Measurements from ENCODE around the gene CDK4. TPM values are rescaled to one million over a fixed set of nuclear protein-coding genes. Genes with fewer than 3 reads are reported as not detected.

Gene CDK4
- total RNA-seq, 3 donors from 2014 or later = 41.4 to 62.7 (median 60.2) TPM

GRCh38 chr12:57749061-57749460 lies 3.0 kb downstream of the CDK4 start:
- Histone ChIP-seq H3K4me3 (no peak overlapping the region), H3K9me3 (no peaks in the 10 kb centered on the region), H3K4me1 (ENCODE audit: low read depth) (peaks cover 29% of the 10 kb centered on the region), H3K36me3 (ENCODE audit: low read depth) (no peaks in the 10 kb centered on the region)
- ATAC-seq (no peak), DNase-seq (no peak)
- intact Hi-C loops (cut with DNase I, micrococcal nuclease) = no loop called here
- no peak for TF ChIP-seq CTCF (IDR thresholded peaks at IDR 0.05)

- Histone ChIP-seq H3K36me3 (ENCODE audit: low read depth) (no peaks in the 10 kb centered on the region), H3K9me3 (no peaks in the 10 kb centered on the region), H3K4me3 (no peak overlapping the region), H3K4me1 (ENCODE audit: low read depth) (peaks cover 8% of the 10 kb centered on the region)
- DNase-seq (no peak), ATAC-seq (no peak)
- TF ChIP-seq CTCF (IDR thresholded peaks at IDR 0.05) = no peak
- intact Hi-C loops (cut with DNase I, micrococcal nuclease) = no loop called here
Measured at GRCh38 chr12:57746025-57746424, 6.1 kb downstream of the CDK4 start.

- DNase-seq = peak in 1 of 3 donors; percentile 31
Measured at GRCh38 chr12:57745485-57745881, 6.6 kb downstream of the CDK4 start.

DNA sequence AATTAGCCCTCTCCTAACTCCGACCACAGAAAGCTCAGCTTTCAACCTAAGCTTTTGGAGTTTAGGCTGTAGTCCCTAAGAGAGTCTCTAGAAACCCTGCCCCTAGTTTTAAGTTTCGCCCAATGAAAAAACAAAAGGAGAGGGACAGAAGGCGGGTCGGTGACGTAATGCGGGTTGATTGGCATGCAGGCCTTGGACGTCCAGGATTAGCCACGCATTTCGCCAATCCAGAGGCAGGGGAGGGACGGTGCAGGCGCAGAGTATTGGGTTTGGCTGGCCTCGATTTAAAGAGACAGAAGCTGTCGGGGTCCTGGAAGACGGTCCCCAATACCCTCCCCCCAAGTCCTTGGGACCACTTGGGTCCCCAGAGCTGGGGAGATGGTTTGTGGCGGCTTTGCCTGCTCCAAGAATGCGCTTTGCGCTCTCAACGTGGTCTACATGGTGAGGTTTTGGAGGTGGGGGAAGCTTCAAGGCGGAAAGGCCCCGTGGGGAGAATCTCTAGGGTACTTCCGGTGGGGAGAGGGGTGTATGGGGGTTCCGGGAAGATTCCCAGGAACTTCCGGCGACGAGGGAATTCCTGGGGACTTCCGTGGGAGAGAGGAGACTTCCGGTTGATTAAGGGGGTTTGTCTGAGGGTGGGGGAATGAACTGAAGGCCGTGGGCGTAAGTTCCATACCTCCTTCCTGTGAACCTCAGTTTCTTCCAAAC lies 7.2 kb downstream of the CDK4 start, which contains the start of gene TSPAN31:
Gene TSPAN31, plus strand, starts transcription at position 263 of the 708 bp plus-strand sequence. Its CDS starts 116 bp downstream, at position 379.
- intact Hi-C loops (cut with DNase I, micrococcal nuclease) = no loop called here
- ATAC-seq (peak; percentile 91), DNase-seq (peak; percentile 94 to 99 (median 98))
- no peaks in the 10 kb centered on the region for H3K36me3 ChIP-seq (ENCODE audit: low read depth)
- TF ChIP-seq CTCF (IDR thresholded peaks at IDR 0.05) = no peak
- peaks cover 7% of the 10 kb centered on the region for H3K4me1 ChIP-seq (ENCODE audit: low read depth)
- peak within 1 kb of the TSS; percentile 70 for H3K4me3 ChIP-seq
- no peaks in the 10 kb centered on the region for H3K9me3 ChIP-seq

More at GRCh38 chr12:57745485-57745881, 6.6 kb downstream of the CDK4 start:
- TF ChIP-seq CTCF (IDR thresholded peaks at IDR 0.05) = no peak
- Histone ChIP-seq H3K4me3 (peak overlapping the region; percentile 70), H3K4me1 (ENCODE audit: low read depth) (peaks cover 7% of the 10 kb centered on the region), H3K9me3 (no peaks in the 10 kb centered on the region), H3K36me3 (ENCODE audit: low read depth) (no peaks in the 10 kb centered on the region)
- intact Hi-C loops (cut with DNase I, micrococcal nuclease) = no loop called here
- ATAC-seq = peak; percentile 1

- peaks cover 7% of the 10 kb centered on the region for H3K4me1 ChIP-seq (ENCODE audit: low read depth)
Measured at GRCh38 chr12:57744194-57744776, 7.8 kb downstream of the CDK4 start.

More at GRCh38 chr12:57744194-57744776, 7.8 kb downstream of the CDK4 start:
- intact Hi-C loops (cut with DNase I, micrococcal nuclease) = no loop called here
- ATAC-seq (peak; percentile 68), DNase-seq (peak; percentile 79 to 84 (median 84))
- TF ChIP-seq CTCF (IDR thresholded peaks at IDR 0.05) = no peak
- H3K9me3 ChIP-seq = no peaks in the 10 kb centered on the region
- H3K36me3 ChIP-seq (ENCODE audit: low read depth) = no peaks in the 10 kb centered on the region
- peak overlapping the region; percentile 70 for H3K4me3 ChIP-seq

Measured in mucosa of descending colon (tissue), 3 donors.